Adrenal gland (tissue), 12 donors: ENCODE data around the gene PRTFDC1. TPM values are rescaled to one million over a fixed set of nuclear protein-coding genes. Genes with fewer than 3 reads are reported as not detected.

Experiments used
- DNase-seq, 7 donors: peaks; one replicate each; pipeline ENCODE4 v3.0.0-alpha.2; 2019 to 2020
- H3K27ac ChIP-seq, 5 donors: fragments of 200-600 bp; sonication (generic) in 4 of 5; 1 replicate in 3 of 5; 2 replicates in 2 of 5; pipeline versions ENCODE4 v1.5.1 to v1.8.0; 2016 to 2020; ENCODE audit warnings: mild to moderate bottlenecking in 1 of 5
- H3K27me3 ChIP-seq: fragments of 200-600 bp; 2 replicates; pipeline ENCODE4 v1.8.0; 2021
- H3K36me3 ChIP-seq, 2 donors: fragments of 200-600 bp; replicated peaks in 1 of 2; 1 replicate in 1 of 2; 2 replicates in 1 of 2; pipeline versions ENCODE4 v1.5.1 to v1.8.0; 2018 to 2022
- H3K4me1 ChIP-seq, 2 donors: fragments of 200-600 bp; replicated peaks in 1 of 2; 1 replicate in 1 of 2; 2 replicates in 1 of 2; pipeline versions ENCODE4 v1.5.1 to v1.8.0; 2018 to 2021
- H3K4me3 ChIP-seq, 4 donors: fragments of 200-600 bp; sonication (generic) in 3 of 4; one replicate each; pipeline ENCODE4 v1.5.1; 2016 to 2018
- H3K9me3 ChIP-seq, 3 donors: fragments of 200-600 bp; sonication (generic) in 1 of 3; replicated peaks in 1 of 3; 1 replicate in 2 of 3; 2 replicates in 1 of 3; pipeline versions ENCODE4 v1.5.1 to v1.8.0; 2016 to 2021
- CTCF ChIP-seq, 6 experiments: fragments of 450-650 bp in 4 of 6; fragments of 200-600 bp in 2 of 6; sonication (generic) in 1 of 6; IDR thresholded peaks; 1 replicate in 5 of 6; 2 replicates in 1 of 6; pipeline versions ENCODE4 v1.5.1 to v1.8.0; 2016 to 2021; ENCODE audit warnings: antibody characterized with exemption in 6 of 6, mild to moderate bottlenecking in 2 of 6, moderate library complexity in 1 of 6
- POLR2A ChIP-seq, 2 donors: fragments of 450-650 bp; IDR thresholded peaks; one replicate each; pipeline ENCODE4 v1.6.1; 2017; ENCODE audit warnings: antibody characterized with exemption in 2 of 2, mild to moderate bottlenecking in 2 of 2, moderate library complexity in 1 of 2
- WGBS, 4 donors: extraction: QIAGEN DNeasy Blood & Tissue Kit in 2 of 4; methylation state at CpG; one replicate each; pipeline versions ENCODE4 v1.1.5 to v1.1.7; 2013 to 2017; 5-methylcytosine and 5-hydroxymethylcytosine counted together
- intact Hi-C, 2 donors: fragments of 100-400 bp; cut with DNase I; formaldehyde crosslinking; loops; one replicate each; pipeline versions ENCODE4 v1.14.1 to v1.15.0; 2022 to 2023
- polyA plus RNA-seq, 3 donors: library from polyadenylated mRNA; stranded (reverse); fragments of 200-250 nt in 2 of 3; fragments of 350-450 nt in 1 of 3; fragmentation: Illumina TruSeq in 1 of 3; extraction: RNeasy Lipid Tissue Mini Kit (QIAGEN cat#74804) in 1 of 3; gene quantifications; one replicate each; pipeline ENCODE4 v1.2.3, GENCODE V29; 2013 to 2014
- total RNA-seq, 9 donors: library from RNA; depleted of rRNA in 4 of 9; stranded (reverse); fragments of >200 nt in 4 of 9; fragments of 120-200 nt in 1 of 9; fragmentation: NEBNext Ultra II Directional in 1 of 9; extraction: Animal tissue kit (Norgen Biotek cat#: 25700) in 1 of 9; gene quantifications; one replicate each; pipeline versions ENCODE4 v1.1.0 to v1.2.4, GENCODE V29; 2013 to 2023
- donor health status: healthy with polysubstance abuse.
- donor health status: Bipolar disorder and iron deficiency.
- donor health status: DM: yes; HTN: yes; CAD: no.
- donor health status: DM: no; HTN: no; CAD: no.
- donor health status: DM: no; HTN: no; CAD: no.
- donor health status: DM: yes; HTN: yes; CAD: no.

The PRTFDC1 gene
- total and polyA plus RNA-seq, 12 donors, result 13.5 to 56.5 (median 26.6) TPM

GRCh38 chr10:24872790-24873182 is 79.6 kb downstream of the PRTFDC1 start:
- no peak for TF ChIP-seq POLR2A (IDR thresholded peaks at IDR 0.05)
- no peak for TF ChIP-seq CTCF (IDR thresholded peaks at IDR 0.05)
- H3K9me3 ChIP-seq, result no peaks in the 10 kb centered on the region
- no peaks in the 10 kb centered on the region for H3K36me3 ChIP-seq
- peaks cover 16 to 33% of the 10 kb centered on the region in 2 donors for H3K4me1 ChIP-seq
- WGBS, 4 donors, result 77 to 84% (median 82%) methylated on average over 3 of the region's 3 CpGs
- no peaks in the 10 kb centered on the region for H3K27me3 ChIP-seq
- no peak overlapping the region for H3K4me3 ChIP-seq
- no peak for DNase-seq
- intact Hi-C loops, result no loop called here
- H3K27ac ChIP-seq, result peak overlapping the region in 4 of 5 donors; percentile 48 to 79 (median 64)

- no peaks in the 10 kb centered on the region for H3K36me3 ChIP-seq
- peaks cover 16 to 37% of the 10 kb centered on the region in 2 donors for H3K4me1 ChIP-seq
- TF ChIP-seq CTCF (IDR thresholded peaks at IDR 0.05) (peak in 4 of 6 experiments; percentile 23 to 53 (median 34)), POLR2A (IDR thresholded peaks at IDR 0.05) (peak in 1 of 2 donors; percentile 62)
- intact Hi-C loops, result no loop called here
- peak overlapping the region in 1 of 4 donors; percentile 35 for H3K4me3 ChIP-seq
- no peaks in the 10 kb centered on the region for H3K9me3 ChIP-seq
- H3K27ac ChIP-seq, result peak overlapping the region; percentile 54 to 82 (median 64)
- WGBS, 4 donors, result 45 to 52% (median 49%) methylated on average over 6 of the region's 6 CpGs
- no peaks in the 10 kb centered on the region for H3K27me3 ChIP-seq
- DNase-seq, result peak; percentile 45 to 81 (median 65)
Measured at GRCh38 chr10:24872049-24872789, 80.2 kb downstream of the PRTFDC1 start.

GRCh38 chr10:24871011-24871935 is 81.1 kb downstream of the PRTFDC1 start:
- DNase-seq, result peak in 3 of 7 donors; percentile 33 to 55 (median 44)
- TF ChIP-seq POLR2A (IDR thresholded peaks at IDR 0.05) (peak in 1 of 2 donors; percentile 20), CTCF (IDR thresholded peaks at IDR 0.05) (no peak)
- H3K4me3 ChIP-seq, result peak overlapping the region in 1 of 4 donors; percentile 35
- intact Hi-C loops, result no loop called here
- H3K9me3 ChIP-seq, result no peaks in the 10 kb centered on the region
- 35 to 47% (median 40%) methylated on average over 13 of the region's 13 CpGs for WGBS, 4 donors
- peak overlapping the region; percentile 54 to 82 (median 65) for H3K27ac ChIP-seq
- H3K4me1 ChIP-seq, result peaks cover 20 to 47% of the 10 kb centered on the region in 2 donors
- no peaks in the 10 kb centered on the region for H3K27me3 ChIP-seq
- no peaks in the 10 kb centered on the region for H3K36me3 ChIP-seq
